ENCODE measurements around the gene PLA2G6.

PLA2G6 gene, protein sequence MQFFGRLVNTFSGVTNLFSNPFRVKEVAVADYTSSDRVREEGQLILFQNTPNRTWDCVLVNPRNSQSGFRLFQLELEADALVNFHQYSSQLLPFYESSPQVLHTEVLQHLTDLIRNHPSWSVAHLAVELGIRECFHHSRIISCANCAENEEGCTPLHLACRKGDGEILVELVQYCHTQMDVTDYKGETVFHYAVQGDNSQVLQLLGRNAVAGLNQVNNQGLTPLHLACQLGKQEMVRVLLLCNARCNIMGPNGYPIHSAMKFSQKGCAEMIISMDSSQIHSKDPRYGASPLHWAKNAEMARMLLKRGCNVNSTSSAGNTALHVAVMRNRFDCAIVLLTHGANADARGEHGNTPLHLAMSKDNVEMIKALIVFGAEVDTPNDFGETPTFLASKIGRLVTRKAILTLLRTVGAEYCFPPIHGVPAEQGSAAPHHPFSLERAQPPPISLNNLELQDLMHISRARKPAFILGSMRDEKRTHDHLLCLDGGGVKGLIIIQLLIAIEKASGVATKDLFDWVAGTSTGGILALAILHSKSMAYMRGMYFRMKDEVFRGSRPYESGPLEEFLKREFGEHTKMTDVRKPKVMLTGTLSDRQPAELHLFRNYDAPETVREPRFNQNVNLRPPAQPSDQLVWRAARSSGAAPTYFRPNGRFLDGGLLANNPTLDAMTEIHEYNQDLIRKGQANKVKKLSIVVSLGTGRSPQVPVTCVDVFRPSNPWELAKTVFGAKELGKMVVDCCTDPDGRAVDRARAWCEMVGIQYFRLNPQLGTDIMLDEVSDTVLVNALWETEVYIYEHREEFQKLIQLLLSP

DNA sequence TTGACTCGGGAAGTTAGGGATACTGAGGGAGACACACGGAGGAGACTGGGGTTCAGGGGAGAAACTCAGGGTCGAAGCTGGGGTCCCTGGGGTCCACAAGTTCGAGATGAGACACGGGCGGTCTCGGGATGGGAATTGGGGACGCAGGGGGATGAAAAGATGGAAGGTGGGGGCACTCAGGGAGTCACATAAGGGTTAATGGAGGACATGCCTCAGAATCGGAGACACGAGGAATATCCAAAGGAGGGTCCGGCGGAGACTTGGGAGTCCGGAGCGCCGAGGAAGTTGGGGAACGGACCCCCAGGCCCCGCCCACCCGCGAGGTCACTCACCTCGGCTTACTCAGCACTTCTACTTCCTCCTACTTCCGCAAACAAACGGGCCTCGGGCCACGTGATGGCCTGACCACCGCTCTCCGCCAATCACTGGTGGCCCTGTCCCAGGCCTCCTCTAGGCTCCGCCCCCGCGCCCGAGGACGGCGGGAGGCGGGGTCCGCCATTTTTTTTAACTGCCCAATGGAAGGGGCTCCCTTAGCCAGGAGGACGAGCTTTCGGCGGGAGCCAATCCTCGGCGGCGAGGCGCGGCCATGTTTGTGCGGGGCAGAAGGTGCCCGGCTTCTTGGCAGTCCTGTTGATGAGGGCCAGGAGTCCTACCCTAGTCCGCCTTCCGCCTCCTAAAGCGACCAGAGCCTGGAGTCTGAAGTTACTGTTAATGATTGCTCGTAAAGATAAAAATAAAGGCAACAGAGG is at the start of gene PLA2G6:
PLA2G6 (minus strand) TSS at position 378 of the 748 bp plus-strand sequence. CDS start 12,404 bp downstream, outside the sequence.
- no peaks in the 10 kb centered on the region for H3K9me3 Mint-ChIP-seq
- H3K4me1 Mint-ChIP-seq (ENCODE audit: low read depth), result peaks cover 51% of the 10 kb centered on the region
- H3K36me3 Mint-ChIP-seq (ENCODE audit: low read depth), result peaks cover 4% of the 10 kb centered on the region
- H3K4me3 Mint-ChIP-seq, result peak within 1 kb of the TSS; percentile 93
- no peaks in the 10 kb centered on the region for H3K27me3 Mint-ChIP-seq
- peak within 1 kb of the TSS; percentile 92 for H3K27ac Mint-ChIP-seq

DNA sequence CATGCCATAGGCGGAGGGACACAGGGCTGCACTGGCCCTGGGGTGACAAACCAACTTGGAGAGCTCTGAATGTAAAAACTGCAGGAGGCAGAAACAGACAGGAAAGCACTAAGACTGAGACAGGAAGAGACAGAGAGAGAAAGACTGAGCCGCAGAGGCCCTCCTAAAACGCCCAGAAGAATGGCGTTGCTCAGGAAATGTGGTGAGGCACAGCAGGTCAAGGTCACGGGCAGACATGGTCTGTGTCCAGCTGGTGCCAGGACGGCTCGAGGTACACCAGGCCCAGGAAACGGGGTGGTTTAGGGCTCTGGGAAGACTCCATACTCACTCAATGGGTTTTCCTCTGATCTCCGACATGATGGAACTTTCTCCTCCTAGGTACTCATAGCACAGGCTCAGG is 49.3 kb upstream of the PLA2G6 start:
- no peaks in the 10 kb centered on the region for H3K27me3 Mint-ChIP-seq
- H3K4me1 Mint-ChIP-seq (ENCODE audit: low read depth), result no peaks in the 10 kb centered on the region
- peaks cover 14% of the 10 kb centered on the region for H3K36me3 Mint-ChIP-seq (ENCODE audit: low read depth)
- no peaks in the 10 kb centered on the region for H3K9me3 Mint-ChIP-seq
- no peak overlapping the region for H3K4me3 Mint-ChIP-seq
- no peak overlapping the region for H3K27ac Mint-ChIP-seq

DNA sequence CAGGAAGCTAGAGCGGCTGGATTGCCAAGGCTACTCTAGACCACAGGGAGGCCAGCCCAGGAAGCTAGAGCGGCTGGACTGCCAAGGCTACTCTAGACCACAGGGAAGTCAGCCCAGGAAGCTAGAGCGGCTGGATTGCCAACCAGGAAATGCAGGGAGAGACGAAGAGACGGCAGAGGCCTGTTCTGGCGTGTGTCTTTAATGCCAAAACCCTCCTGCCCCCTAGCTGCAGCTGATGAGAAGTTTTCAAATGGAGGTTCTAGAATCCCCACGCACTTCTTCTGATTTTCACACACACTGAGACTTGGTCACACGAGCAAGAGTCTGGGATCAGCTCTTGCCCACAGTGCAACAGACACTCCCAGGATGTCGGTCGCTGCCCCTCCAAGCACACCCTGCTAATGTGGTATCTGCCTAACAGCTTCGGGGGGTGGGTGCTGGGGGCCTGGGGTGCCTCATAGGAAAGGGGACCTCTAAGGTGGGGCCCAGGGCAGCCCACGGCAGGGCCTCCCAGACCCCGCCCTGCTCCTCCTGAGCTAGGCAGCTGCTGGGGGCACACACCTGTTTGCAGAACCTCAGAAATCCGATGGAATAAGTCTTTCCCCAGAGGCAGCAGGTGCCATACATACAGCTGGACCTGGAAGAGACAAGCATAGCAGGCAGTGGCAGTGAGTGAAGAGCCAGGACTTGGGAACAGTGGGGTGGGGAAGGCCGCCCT is 48.6 kb upstream of the PLA2G6 start:
- Mint-ChIP-seq H3K27ac (no peak overlapping the region), H3K36me3 (ENCODE audit: low read depth) (peaks cover 14% of the 10 kb centered on the region), H3K27me3 (no peaks in the 10 kb centered on the region), H3K4me1 (ENCODE audit: low read depth) (no peaks in the 10 kb centered on the region), H3K4me3 (no peak overlapping the region), H3K9me3 (no peaks in the 10 kb centered on the region)

DNA sequence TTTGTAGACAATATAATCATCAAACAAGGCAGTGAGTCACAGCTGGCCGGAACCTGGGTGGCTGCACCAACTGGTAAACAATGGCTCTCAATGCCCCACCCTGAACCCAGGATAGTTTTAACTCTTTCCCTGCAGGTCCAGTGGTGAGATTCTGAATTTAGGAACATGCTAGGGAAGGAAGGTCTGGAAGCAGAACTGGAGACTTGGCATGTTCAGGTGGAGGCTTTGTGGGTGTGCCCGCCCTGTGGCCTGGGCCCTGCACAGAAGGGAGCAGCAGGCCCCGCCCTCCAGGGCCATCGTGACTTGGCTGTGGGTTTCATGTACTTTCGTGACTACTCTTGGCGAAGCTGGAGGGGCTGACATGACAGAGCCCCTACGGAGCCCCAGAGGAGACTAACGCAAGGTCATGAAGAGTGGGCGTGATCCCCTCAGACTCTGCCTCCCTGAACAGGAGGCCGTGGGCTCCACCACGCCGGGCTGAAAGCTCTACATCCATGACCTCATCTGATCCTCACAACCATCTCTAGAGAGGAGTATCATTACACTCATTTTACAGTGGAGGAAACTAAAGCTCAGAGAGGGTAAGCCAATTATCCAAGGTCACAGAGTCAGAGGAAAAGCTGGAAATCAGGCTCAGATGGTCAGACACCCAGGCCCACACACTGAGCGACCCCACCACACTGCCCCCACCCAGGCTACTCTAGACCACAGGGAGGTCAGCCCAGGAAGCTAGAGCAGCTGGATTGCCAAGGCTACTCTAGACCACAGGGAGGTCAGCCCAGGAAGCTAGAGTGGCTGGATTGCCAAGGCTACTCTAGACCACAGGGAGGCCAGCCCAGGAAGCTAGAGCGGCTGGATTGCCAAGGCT is 47.5 kb upstream of the PLA2G6 start:
- Mint-ChIP-seq H3K4me3 (no peak overlapping the region), H3K9me3 (no peaks in the 10 kb centered on the region), H3K36me3 (ENCODE audit: low read depth) (peaks cover 14% of the 10 kb centered on the region), H3K27me3 (no peaks in the 10 kb centered on the region), H3K27ac (peak overlapping the region; percentile 17), H3K4me1 (ENCODE audit: low read depth) (no peaks in the 10 kb centered on the region)

DNA sequence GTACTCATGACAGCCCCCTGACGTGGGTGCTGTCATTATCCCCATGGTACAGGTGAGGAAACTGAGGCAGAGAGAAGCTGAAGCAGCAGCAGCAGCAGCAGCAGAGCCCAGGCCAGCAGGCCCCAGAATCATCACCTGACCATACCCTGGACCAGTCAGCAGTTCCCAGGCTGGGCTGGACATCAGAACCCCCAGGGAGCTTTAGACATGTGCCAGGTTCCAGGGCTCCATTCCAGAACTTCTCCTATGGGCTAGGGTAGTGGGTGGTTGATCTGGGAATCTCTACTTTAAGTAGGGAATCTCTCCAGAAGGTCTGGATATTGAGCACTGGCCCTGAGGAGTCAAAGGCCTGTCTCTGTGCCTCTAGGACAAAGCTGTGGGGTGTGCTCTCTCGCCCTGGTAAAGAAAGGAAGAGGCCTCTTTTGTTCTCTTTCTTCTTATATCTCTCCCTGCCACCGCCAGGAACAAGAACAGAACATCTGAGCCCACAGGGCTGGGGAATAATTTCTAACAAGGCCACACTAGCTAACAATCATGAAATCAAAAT is 46.8 kb upstream of the PLA2G6 start:
- Mint-ChIP-seq H3K4me3 (no peak overlapping the region), H3K27me3 (no peaks in the 10 kb centered on the region), H3K9me3 (no peaks in the 10 kb centered on the region), H3K27ac (peak overlapping the region; percentile 17), H3K36me3 (ENCODE audit: low read depth) (peaks cover 12% of the 10 kb centered on the region), H3K4me1 (ENCODE audit: low read depth) (no peaks in the 10 kb centered on the region)

DNA sequence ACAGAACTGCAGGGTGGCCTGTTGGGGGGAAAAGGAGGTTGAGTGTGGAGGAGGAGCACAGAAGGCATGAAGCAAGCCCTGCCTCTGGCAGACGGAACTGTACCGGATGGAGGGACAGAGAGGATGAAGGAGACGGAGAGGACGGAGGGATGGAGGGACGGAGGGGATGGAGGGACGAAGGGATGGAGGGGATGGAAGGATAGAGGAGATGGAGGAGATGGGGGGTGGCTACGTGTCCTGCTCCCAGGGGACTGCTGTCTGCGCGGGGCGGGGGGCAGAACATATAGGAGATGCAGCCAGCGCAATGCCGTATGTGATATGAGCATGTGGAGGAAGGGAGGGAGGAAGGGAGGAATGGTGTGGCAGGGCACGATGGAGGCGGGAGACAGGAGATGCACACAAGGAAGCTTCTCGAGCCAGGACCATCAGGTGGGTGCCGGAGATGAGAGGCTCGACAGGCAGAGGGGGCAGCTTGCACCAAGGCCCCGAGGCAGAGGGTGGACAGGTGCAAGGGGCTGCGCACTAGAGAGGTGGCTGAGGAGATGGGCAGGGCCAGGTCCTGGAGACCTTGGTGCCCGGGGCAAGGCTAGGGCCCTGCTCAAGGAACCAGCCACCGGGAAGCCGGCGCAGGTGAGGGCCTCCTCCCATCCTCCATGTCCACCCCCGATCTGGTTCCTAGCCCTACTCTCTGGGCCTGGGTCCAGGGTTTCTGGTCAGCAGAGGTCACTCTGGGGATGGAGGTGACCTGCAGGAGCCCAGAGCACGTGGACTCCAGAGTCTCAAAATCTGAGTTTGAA is 45.4 kb upstream of the PLA2G6 start:
- Mint-ChIP-seq H3K4me1 (ENCODE audit: low read depth) (no peaks in the 10 kb centered on the region), H3K36me3 (ENCODE audit: low read depth) (peaks cover 10% of the 10 kb centered on the region), H3K4me3 (no peak overlapping the region), H3K27ac (no peak overlapping the region), H3K9me3 (no peaks in the 10 kb centered on the region), H3K27me3 (no peaks in the 10 kb centered on the region)

DNA sequence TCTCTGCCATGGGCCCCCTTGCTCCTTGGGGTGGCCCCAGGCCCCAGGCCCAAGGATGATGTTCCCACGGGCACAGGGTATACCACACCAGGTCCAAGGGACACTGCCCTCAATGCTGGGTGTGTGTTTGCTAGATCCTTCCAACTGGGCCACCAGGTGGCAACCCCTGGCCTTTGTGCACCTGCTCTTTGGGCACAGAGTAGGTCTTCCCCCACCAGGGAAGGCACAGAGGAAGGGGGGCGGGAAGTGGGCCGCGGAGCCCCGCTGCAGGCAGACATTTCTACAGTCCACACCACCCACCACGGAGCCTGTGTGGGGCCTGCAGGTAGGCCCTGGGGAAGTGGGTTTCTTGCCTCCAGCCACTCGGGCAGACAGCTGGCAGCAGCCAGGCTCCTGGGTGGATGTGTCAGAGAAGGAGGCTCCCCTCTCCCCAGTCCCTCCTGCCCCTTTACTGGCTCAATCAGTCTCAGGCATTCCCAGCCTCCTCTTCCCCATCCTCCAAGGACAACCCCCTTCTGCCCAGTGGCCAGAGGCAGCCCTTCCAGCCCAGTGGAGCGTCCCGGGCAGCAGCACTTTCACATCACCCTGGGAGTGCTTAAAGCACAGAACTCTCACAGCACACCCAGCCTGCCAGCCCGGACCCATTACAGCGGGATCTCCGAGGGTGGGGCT is 41.8 kb upstream of the PLA2G6 start:
- no peaks in the 10 kb centered on the region for H3K9me3 Mint-ChIP-seq
- H3K27ac Mint-ChIP-seq, result no peak overlapping the region
- no peak overlapping the region for H3K4me3 Mint-ChIP-seq
- no peaks in the 10 kb centered on the region for H3K27me3 Mint-ChIP-seq
- peaks cover 11% of the 10 kb centered on the region for H3K4me1 Mint-ChIP-seq (ENCODE audit: low read depth)
- peaks cover 3% of the 10 kb centered on the region for H3K36me3 Mint-ChIP-seq (ENCODE audit: low read depth)

DNA sequence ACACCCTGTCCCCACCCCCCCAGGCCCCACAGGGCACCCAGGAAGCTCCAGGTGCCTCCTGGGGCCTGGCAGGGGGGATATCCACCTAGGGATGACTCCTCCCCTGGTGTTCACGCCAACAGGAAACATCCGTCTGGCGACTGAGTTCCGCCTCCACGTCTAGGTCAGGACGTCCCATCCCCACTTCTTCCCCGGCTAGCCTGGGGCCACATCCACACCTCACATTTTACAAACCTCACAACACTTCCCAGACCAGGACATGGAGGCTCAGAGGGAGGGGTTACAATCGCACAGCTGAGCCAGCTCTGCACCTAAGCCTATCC is 41.1 kb upstream of the PLA2G6 start:
- Mint-ChIP-seq H3K9me3 (no peaks in the 10 kb centered on the region), H3K27me3 (no peaks in the 10 kb centered on the region), H3K4me1 (ENCODE audit: low read depth) (peaks cover 17% of the 10 kb centered on the region), H3K36me3 (ENCODE audit: low read depth) (peaks cover 3% of the 10 kb centered on the region), H3K27ac (no peak overlapping the region), H3K4me3 (no peak overlapping the region)

DNA sequence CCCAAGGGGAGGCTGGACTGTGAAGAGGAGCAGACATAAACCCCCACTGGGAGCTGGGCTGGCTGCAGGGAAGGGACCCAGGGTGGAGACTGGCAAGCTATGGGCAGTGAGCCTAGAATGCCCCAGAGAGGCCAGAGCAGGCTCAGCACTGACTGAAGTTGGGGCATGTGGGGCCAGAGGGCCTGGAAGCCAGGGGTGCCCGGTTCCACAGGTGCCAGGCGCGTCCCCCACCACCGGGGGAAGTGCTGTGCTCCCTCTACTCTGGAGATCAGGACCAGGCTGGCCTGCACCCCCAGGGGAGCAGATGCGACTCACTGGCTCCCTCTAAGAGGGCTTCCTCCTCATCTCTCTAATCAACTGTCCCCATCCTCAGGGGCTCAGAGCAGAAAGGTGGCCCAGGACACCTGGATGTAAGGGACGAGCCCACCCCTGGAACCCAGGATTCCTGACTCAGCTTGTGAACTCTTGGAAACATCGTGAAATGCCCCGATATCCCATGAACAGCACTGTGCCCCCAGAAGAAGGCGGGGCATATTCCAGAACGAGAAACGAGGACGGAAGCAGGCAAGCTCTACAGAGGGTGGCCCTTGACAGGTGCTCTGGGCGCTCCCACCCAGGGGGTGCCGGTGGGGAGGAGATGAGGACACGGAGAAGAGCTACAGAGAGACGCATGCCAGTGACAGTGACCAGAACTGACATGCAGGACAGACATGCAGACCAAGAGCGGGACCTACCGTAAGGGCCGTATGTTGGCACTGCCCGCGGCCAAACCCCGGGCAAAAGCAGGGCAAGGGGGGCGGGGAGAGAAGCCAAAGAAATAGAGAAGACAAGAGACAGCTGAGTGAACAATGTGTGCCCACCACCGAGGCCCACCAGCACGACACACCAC is 40.5 kb upstream of the PLA2G6 start:
- Mint-ChIP-seq H3K4me1 (ENCODE audit: low read depth) (peaks cover 18% of the 10 kb centered on the region), H3K36me3 (ENCODE audit: low read depth) (peaks cover 3% of the 10 kb centered on the region), H3K27me3 (no peaks in the 10 kb centered on the region), H3K27ac (no peak overlapping the region), H3K9me3 (no peaks in the 10 kb centered on the region), H3K4me3 (no peak overlapping the region)

DNA sequence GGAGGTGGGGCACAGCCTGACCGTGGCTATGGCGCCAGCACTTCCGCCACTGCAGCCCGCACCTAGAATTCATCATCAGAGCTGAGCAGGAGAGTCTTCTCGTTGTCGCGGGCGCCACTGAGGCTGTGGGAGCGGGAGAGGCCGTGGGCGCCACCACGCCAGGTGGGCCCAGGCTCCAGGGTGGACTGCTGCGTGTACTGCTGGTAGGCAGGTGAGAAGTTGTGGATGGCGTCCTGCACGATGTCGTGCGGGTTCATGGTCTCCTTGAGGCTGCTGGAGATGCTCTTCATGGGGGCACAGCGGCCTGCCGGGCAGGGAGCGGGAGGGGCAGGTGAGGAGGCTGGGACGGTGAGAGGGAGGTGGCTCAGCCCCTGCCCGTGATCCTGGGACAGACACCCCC is 39.8 kb upstream of the PLA2G6 start:
- Mint-ChIP-seq H3K4me1 (ENCODE audit: low read depth) (peaks cover 18% of the 10 kb centered on the region), H3K27me3 (no peaks in the 10 kb centered on the region), H3K9me3 (no peaks in the 10 kb centered on the region), H3K27ac (no peak overlapping the region), H3K4me3 (no peak overlapping the region), H3K36me3 (ENCODE audit: low read depth) (peaks cover 5% of the 10 kb centered on the region)

DNA sequence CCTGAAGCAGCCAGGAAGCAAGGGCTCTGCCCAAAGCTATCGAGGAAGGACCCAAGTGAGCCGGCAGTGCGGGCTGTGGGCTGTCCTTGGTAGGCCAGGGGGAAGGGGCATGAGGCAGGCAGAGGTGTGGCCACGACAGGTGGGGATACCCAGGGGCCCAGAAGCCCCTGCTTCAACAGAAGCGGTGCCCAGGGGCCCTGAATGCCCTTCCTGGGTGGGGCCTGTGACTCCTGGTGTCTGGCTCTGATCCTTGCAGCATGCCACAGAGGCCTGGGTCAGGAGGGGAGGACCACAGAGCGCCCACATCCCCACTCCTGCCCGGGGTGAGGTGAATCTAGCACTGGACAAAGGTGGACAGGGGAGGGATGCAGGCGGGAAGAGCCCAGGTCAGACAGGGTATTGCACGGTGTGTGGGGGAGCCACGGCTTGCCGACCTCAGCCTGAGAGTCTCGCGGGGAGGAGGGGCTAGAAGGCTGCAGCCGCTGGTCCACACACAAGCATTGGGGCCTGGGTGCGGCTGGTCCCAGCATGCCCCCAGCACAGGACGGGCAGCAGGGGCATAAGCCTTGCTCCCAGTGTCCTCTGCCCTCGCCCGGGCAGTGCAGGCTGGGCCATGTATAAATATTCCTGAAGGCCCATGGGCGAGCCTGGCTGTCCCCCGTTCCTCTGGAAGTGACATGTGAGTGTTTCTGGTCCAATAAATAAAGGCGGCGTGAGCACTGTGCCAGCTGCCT is 39.2 kb upstream of the PLA2G6 start:
- no peaks in the 10 kb centered on the region for H3K9me3 Mint-ChIP-seq
- no peak overlapping the region for H3K4me3 Mint-ChIP-seq
- H3K36me3 Mint-ChIP-seq (ENCODE audit: low read depth), result peaks cover 7% of the 10 kb centered on the region
- no peak overlapping the region for H3K27ac Mint-ChIP-seq
- peaks cover 18% of the 10 kb centered on the region for H3K4me1 Mint-ChIP-seq (ENCODE audit: low read depth)
- no peaks in the 10 kb centered on the region for H3K27me3 Mint-ChIP-seq

Measured in stimulated activated naive CD8-positive, alpha-beta T cell treated with anti-CD3 and anti-CD28 coated beads, Interleukin-15, Interleukin-2, amounts not matched to agents 100 ng/mL and 50 ng/mL, for 24 hours (primary cell).